HEK293 (cell line): ENCODE data around the gene COA3.
A peak's percentile ranks its signal among the peaks of the same experiment; 100 is the strongest.

Source experiments
- ELK4 ChIP-seq: IDR thresholded peaks from 2 replicates; pipeline ENCODE4 v1.6.1; 2011; ENCODE audit warnings: mild to moderate bottlenecking, low read depth, low read length, borderline replicate concordance
- FEZF1 ChIP-seq: fragments of 450-650 bp; formaldehyde crosslinking; IDR thresholded peaks from 2 replicates; pipeline ENCODE4 v1.5.1; 2016; ENCODE audit warnings: missing biosample characterization, missing genetic modification characterization
- HIC1 ChIP-seq: fragments of 450-650 bp; formaldehyde crosslinking; IDR thresholded peaks from 2 replicates; pipeline ENCODE4 v1.5.1; 2016; ENCODE audit warnings: missing biosample characterization, missing genetic modification characterization
- HOXD13 ChIP-seq: sonication (generic); formaldehyde crosslinking; IDR thresholded peaks from 2 replicates; pipeline ENCODE4 v1.8.0; 2022; ENCODE audit warnings: missing genetic modification reagents, borderline replicate concordance
- INSM2 ChIP-seq: fragments of 450-650 bp; formaldehyde crosslinking; IDR thresholded peaks from 2 replicates; pipeline ENCODE4 v1.5.1; 2016; ENCODE audit warnings: missing biosample characterization, missing genetic modification characterization
- MYNN ChIP-seq: fragments of 450-650 bp; formaldehyde crosslinking; IDR thresholded peaks from 2 replicates; pipeline ENCODE4 v1.5.1; 2016; ENCODE audit warnings: missing biosample characterization, missing genetic modification characterization, borderline replicate concordance
- TCF7L2 ChIP-seq: IDR thresholded peaks from 2 replicates; pipeline ENCODE4 v1.6.1; 2011; ENCODE audit warnings: low read depth, mild to moderate bottlenecking, inconsistent platforms, low read length, moderate library complexity, borderline replicate concordance
- ZBTB10 ChIP-seq: fragments of 450-650 bp; formaldehyde crosslinking; IDR thresholded peaks from 2 replicates; pipeline ENCODE4 v1.5.1; 2016; ENCODE audit warnings: missing biosample characterization, missing genetic modification characterization
- ZBTB49 ChIP-seq: fragments of 450-650 bp; formaldehyde crosslinking; IDR thresholded peaks from 2 replicates; pipeline ENCODE4 v1.5.1; 2016; ENCODE audit warnings: missing biosample characterization, missing genetic modification characterization, low read depth
- ZFHX2 ChIP-seq: fragments of 450-650 bp; formaldehyde crosslinking; conservative IDR thresholded peaks from 2 replicates; pipeline ENCODE4 v1.5.1; 2016; ENCODE audit warnings: missing biosample characterization, missing genetic modification characterization
- ZNF157 ChIP-seq: fragments of 450-650 bp; formaldehyde crosslinking; IDR thresholded peaks from 2 replicates; pipeline ENCODE4 v1.5.1; 2016; ENCODE audit warnings: missing biosample characterization, missing genetic modification characterization
- ZNF18 ChIP-seq: fragments of 450-650 bp; formaldehyde crosslinking; IDR thresholded peaks from 2 replicates; pipeline ENCODE4 v1.5.1; 2016; ENCODE audit warnings: missing biosample characterization, missing genetic modification characterization
- ZNF19 ChIP-seq: fragments of 450-650 bp; formaldehyde crosslinking; IDR thresholded peaks from 2 replicates; pipeline ENCODE4; 2016; ENCODE audit warnings: missing biosample characterization, missing genetic modification characterization, low read depth
- ZNF341 ChIP-seq: fragments of 450-650 bp; formaldehyde crosslinking; IDR thresholded peaks from 2 replicates; pipeline ENCODE4; 2016; ENCODE audit warnings: low read depth, missing biosample characterization, missing genetic modification characterization
- ZNF394 ChIP-seq: fragments of 450-650 bp; formaldehyde crosslinking; IDR thresholded peaks from 2 replicates; pipeline ENCODE4 v1.5.1; 2016; ENCODE audit warnings: missing biosample characterization, missing genetic modification characterization, mild to moderate bottlenecking, moderate library complexity, borderline replicate concordance
- ZNF521 ChIP-seq: fragments of 450-650 bp; formaldehyde crosslinking; IDR thresholded peaks from 2 replicates; pipeline ENCODE4 v1.5.1; 2017; ENCODE audit warnings: missing biosample characterization, mild to moderate bottlenecking, missing genetic modification characterization
- ZNF548 ChIP-seq: fragments of 450-650 bp; formaldehyde crosslinking; IDR thresholded peaks from 2 replicates; pipeline ENCODE4 v1.5.1; 2016; ENCODE audit warnings: missing biosample characterization, missing genetic modification characterization
- ZNF561 ChIP-seq: fragments of 450-650 bp; IDR thresholded peaks from 2 replicates; pipeline ENCODE4 v1.5.1; 2018; ENCODE audit warnings: missing biosample characterization, missing genetic modification characterization, borderline replicate concordance
- ZNF600 ChIP-seq: fragments of 450-650 bp; formaldehyde crosslinking; IDR thresholded peaks from 2 replicates; pipeline ENCODE4 v1.5.1; 2016; ENCODE audit warnings: missing biosample characterization, missing genetic modification characterization
- ZNF621 ChIP-seq: fragments of 450-650 bp; formaldehyde crosslinking; IDR thresholded peaks from 2 replicates; pipeline ENCODE4 v1.5.1; 2017; ENCODE audit warnings: missing biosample characterization, missing genetic modification characterization
- ZNF645 ChIP-seq: fragments of 450-650 bp; formaldehyde crosslinking; IDR thresholded peaks from 2 replicates; pipeline ENCODE4; 2016; ENCODE audit warnings: missing biosample characterization, missing genetic modification characterization
- ZNF692 ChIP-seq: fragments of 450-650 bp; formaldehyde crosslinking; IDR thresholded peaks from 2 replicates; pipeline ENCODE4 v1.5.1; 2016; ENCODE audit warnings: missing biosample characterization, missing genetic modification characterization
- ZXDB ChIP-seq: fragments of 450-650 bp; formaldehyde crosslinking; IDR thresholded peaks from 2 replicates; pipeline ENCODE4 v1.5.1; 2016; ENCODE audit warnings: missing biosample characterization, missing genetic modification characterization

The COA3 gene

GRCh38 chr17:42832934-42833766 lies 34.6 kb upstream of the COA3 start, which contains the start of gene PSME3 (continued):
- TF ChIP-seq HIC1 (tag by site-specific recombination) (no peak), ZNF548 (tag by site-specific recombination) (no peak), MYNN (no peak), ZNF600 (tag by site-specific recombination) (no peak), ELK4 (no peak; the same call in 1 of the 2 replicates), ZNF341 (tag by site-specific recombination) (peak; percentile 78), ZXDB (tag by site-specific recombination) (peak; percentile 89), ZNF621 (tag by site-specific recombination) (no peak), ZNF19 (tag by site-specific recombination) (no peak), TCF7L2 (no peak), INSM2 (tag by site-specific recombination) (0 out of 2 replicates have a peak, but pooled peaks have one; percentile 12), ZNF157 (tag by site-specific recombination) (no peak), ZFHX2 (tag by site-specific recombination) (no peak; the same call in 1 of the 2 replicates), FEZF1 (tag by site-specific recombination) (no peak), ZNF394 (peak; percentile 52; the same call in 1 of the 2 replicates), ZNF521 (tag by site-specific recombination) (no peak), ZNF561 (peak; percentile 83; the same call in 1 of the 2 replicates), ZNF645 (tag by site-specific recombination) (no peak), HOXD13 (CRISPR knock-in tag) (no peak), ZBTB10 (tag by site-specific recombination) (peak; percentile 94), ZNF692 (tag by site-specific recombination) (peak; percentile 77), ZNF18 (tag by site-specific recombination) (peak; percentile 95), ZBTB49 (tag by site-specific recombination) (no peak)
